GM18505 (cell line): ENCODE measurements around the gene HOMER1.
"Not testable (repeated sequence)": the region's sequence is repeated elsewhere in the genome, so short reads cannot be mapped to it uniquely, and the experiment has no call there.

Experiments
- ATAC-seq: cut with Tn5 transposase; IDR thresholded peaks from one replicate; pipeline ENCODE4 v1.9.1; 2021; ENCODE audit not compliant: unreplicated experiment
- POLR2A ChIP-seq: IDR thresholded peaks from 4 replicates; pipeline ENCODE4 v1.6.1; 2011; ENCODE audit warnings: borderline replicate concordance; ENCODE audit not compliant: insufficient read depth, insufficient read length; ENCODE audit errors: extremely low read depth

The HOMER1 gene

GRCh38 chr5:79395296-79395695, 118.6 kb downstream of the HOMER1 start:
- no peak for ATAC-seq
- no peak for TF ChIP-seq POLR2A

DNA sequence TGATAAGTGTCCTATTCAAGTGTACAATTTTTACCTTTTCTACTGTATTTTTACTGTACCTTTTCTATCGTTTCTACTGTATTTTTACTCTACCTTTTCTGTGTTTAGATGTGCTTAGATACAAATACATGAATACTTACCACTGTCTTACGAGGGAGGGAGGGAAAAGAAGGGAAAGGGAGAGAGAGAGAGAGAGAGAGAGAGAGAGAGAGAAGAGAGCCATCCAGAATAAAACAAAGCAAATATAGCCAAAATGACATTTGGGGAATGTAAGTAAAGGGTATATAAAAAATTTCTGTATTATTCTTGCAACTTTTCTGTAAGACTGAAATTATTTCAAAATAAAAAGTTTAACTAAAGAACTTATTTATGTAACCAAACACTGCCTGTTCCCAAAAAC, 121.2 kb downstream of the HOMER1 start:
- no peak for TF ChIP-seq POLR2A
- ATAC-seq, result no peak

DNA sequence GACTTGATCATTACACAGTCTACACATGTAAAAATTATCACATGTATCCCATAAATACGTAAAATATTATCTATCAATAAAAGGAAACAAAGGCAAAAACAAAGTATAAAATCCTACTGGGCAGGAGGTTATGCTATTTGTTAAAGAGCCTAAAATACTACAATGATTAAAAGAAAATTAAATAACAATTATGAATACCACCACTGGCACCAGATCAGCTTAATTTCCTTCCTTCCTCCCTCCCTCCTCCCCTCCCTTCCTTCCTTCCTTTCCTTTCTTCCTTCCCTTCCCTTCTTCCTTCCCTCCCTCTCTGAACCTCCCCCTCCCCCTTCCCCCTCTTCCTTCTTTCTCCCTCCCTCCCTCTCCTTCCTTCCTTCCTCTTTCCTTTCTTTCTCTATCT, 127.3 kb downstream of the HOMER1 start:
- no peak for ATAC-seq
- TF ChIP-seq POLR2A, result no peak

DNA sequence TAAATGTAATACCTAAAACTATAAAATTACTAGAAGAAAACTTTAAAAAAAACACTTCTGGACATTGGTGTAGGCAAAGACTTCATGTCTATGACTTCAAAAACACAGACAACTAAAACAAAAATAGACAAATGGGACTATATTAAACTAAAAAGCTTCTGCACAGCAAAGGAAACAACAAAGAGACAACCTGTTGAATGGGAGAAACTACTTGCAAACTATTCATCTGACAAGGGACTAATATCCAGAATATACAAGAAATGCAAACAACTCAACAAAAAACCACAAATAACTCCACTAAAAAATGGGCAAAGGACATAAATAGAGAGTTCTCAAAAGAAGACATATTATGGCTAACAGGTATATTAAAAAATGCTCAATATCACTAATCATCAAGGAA, 128.8 kb downstream of the HOMER1 start:
- ATAC-seq, result not testable (repeated sequence)

- ATAC-seq, result no peak
- TF ChIP-seq POLR2A, result no peak
Measured at GRCh38 chr5:79378510-79379186, 135.3 kb downstream of the HOMER1 start.

GRCh38 chr5:79357398-79357797, 156.5 kb downstream of the HOMER1 start:
- no peak for ATAC-seq
- no peak for TF ChIP-seq POLR2A

DNA sequence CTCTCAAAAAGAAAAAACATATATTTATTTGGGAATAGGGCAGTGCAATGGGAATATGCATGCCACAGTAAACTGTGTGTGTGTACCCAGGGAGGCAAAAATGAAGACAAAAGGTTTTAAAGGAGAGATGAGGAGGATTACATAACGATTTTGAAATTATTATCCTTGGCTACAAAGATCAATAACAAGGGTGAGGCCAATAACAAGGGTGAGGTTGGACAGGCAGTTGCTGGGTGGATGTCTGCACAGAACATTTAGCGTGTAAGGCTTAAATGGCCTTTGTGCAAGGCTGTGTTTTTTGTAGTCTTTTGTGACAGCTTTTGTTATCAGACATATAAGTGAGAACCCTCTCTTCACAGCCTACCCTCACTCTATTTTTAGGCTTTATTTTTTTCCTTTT, 164.1 kb downstream of the HOMER1 start:
- TF ChIP-seq POLR2A, result no peak
- no peak for ATAC-seq

DNA sequence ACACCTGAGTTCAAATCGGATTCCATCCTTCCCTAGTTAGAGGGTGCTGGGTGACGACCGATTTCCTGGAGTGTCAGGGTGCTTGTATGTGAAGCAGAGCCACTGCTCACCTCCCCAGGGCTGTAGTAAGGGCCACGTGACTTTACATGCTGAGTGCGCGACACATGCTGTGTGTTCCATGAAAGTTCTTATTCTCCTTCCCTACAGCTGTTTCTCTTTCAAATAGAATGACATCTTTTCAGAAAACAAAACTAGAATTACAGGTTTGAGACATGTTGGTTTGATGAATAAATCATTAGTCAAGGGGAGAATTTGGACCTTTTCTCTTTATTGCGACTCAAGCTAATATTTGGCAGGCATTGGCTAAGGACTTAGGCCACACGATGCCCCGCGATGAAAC, 164.9 kb downstream of the HOMER1 start:
- no peak for ATAC-seq
- no peak for TF ChIP-seq POLR2A

GRCh38 chr5:79346420-79346824, 167.5 kb downstream of the HOMER1 start:
- no peak for ATAC-seq
- no peak for TF ChIP-seq POLR2A

- TF ChIP-seq POLR2A, result no peak
- ATAC-seq, result no peak
Measured at GRCh38 chr5:79333852-79334557, 179.9 kb downstream of the HOMER1 start.

DNA sequence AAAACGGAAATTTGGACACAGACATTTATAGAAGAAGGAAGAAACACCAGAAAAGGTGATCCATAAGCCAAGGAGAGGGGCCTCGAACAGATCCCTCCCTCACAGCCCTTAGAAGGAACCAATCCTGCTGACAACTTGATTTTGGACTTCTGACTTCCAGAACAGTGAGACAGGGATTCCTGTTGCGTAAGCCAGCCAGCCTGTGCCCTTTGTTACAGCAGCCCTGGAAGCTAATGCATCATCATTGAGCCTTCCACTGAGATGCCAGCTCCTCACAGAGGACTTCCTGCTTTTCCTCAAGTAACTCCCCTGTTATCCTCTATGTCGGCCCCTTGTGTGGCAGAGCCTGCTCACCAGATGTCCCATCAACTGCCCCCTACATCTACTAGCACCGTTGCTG, 183.9 kb downstream of the HOMER1 start:
- ATAC-seq, result no peak
- no peak for TF ChIP-seq POLR2A

DNA sequence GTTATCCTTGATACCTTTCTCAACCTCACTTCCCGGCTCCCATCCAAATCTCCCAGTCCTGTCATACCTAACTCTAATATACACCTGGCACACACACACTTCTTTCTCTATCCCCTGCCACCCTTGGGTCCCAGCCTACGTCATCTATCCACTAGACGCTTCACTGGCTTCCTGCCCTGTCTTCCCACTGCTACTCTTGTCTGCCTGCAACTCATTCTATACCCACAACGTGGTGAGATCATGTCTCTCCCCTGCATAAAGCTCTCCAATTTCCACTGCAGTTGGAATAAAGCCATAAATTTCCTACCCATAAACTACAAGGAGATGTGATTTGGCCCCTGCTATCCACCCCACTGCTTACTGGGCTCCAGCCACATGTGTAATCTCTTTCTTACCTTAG, 184.5 kb downstream of the HOMER1 start:
- no peak for ATAC-seq
- TF ChIP-seq POLR2A, result no peak
